ACC112 (cell line): ENCODE results near the gene ZNF236.
"Not testable (repeated sequence)": the region's sequence is repeated elsewhere in the genome, so short reads cannot be mapped to it uniquely, and the experiment has no call there.

Experiments
- H2AFZ ChIP-seq: fragments of 200-600 bp; sonication (generic); one replicate; pipeline ENCODE4 v1.6.0; 2017; ENCODE audit warnings: antibody characterized with exemption, low read length; ENCODE audit not compliant: unreplicated experiment
- H3K27ac ChIP-seq: fragments of 200-600 bp; sonication (generic); 2 replicates; pipeline ENCODE4 v1.5.1; 2014; ENCODE audit warnings: low read depth, mild to moderate bottlenecking, antibody characterized with exemption, low read length, moderate library complexity
- H3K27me3 ChIP-seq: fragments of 200-600 bp; sonication (generic); 2 replicates; pipeline ENCODE4 v1.6.1; 2014; ENCODE audit warnings: mild to moderate bottlenecking, antibody characterized with exemption, low read length, moderate library complexity, mixed read lengths; ENCODE audit not compliant: insufficient read depth
- H3K36me3 ChIP-seq: fragments of 200-600 bp; sonication (generic); 2 replicates; pipeline ENCODE4 v1.6.1; 2016; ENCODE audit warnings: mild to moderate bottlenecking, antibody characterized with exemption, low read length, moderate library complexity, mixed read lengths; ENCODE audit not compliant: insufficient read depth
- H3K4me1 ChIP-seq: fragments of 200-600 bp; sonication (generic); one replicate; pipeline ENCODE4 v1.6.1; 2016; ENCODE audit warnings: low read length, mixed read lengths; ENCODE audit not compliant: insufficient read depth, unreplicated experiment, control insufficient read depth
- H3K4me3 ChIP-seq: fragments of 200-600 bp; sonication (generic); 2 replicates; pipeline ENCODE4 v1.5.1; 2014; ENCODE audit warnings: mild to moderate bottlenecking, low read depth, low read length
- H3K79me2 ChIP-seq: fragments of 200-600 bp; sonication (generic); one replicate; pipeline ENCODE4 v1.6.0; 2016; ENCODE audit warnings: low read length; ENCODE audit not compliant: control insufficient read depth, unreplicated experiment, insufficient read depth

ZNF236 gene

DNA sequence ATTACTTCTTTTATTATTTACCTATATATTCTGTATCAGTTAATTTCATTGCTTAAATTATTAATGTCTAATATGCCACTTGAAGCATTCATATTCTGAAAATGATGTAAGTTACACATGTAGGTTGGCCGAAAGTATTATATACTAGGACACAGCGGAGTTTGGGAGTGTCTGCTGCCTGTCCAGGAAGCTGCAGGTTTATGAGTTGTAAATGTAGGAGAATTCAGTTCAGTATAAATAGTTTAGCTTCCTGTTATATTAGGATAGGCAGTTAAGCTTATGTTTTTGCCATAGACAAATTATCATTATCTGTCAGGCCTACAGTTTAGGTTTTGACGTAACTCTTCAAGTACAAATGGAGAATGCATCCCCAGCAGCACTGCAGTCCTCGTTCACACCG lies 18.9 kb upstream of the ZNF236 start:
- Histone ChIP-seq H3K4me3 (peak overlapping the region; percentile 49), H2AFZ (no peak overlapping the region), H3K27me3 (no peaks in the 10 kb centered on the region), H3K79me2 (no peaks in the 10 kb centered on the region), H3K4me1 (peaks cover 4% of the 10 kb centered on the region), H3K27ac (no peak overlapping the region), H3K36me3 (no peaks in the 10 kb centered on the region)

DNA sequence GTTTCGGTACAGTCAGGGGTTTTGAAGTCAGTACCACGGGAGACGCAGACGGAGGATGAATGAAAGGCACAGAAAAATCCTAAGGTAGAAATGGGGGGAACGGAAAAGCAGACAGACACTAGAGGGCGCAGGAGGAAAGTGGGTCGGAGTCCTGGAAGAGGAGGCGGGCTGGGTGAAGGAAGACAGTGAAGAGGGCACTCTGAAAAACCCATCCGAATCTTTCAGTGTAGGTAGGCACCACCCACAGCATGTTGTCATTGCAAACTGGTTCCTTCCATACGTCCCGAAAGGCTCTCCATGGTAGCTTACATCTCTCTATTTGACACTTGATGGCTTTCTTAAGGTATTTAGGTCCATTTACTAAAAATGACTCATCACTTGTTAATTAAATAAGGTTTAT lies 18.5 kb upstream of the ZNF236 start:
- no peak overlapping the region for H3K27ac ChIP-seq
- no peaks in the 10 kb centered on the region for H3K79me2 ChIP-seq
- H3K27me3 ChIP-seq = no peaks in the 10 kb centered on the region
- H3K4me1 ChIP-seq = peaks cover 4% of the 10 kb centered on the region
- no peak overlapping the region for H2AFZ ChIP-seq
- H3K4me3 ChIP-seq = peak overlapping the region; percentile 49
- H3K36me3 ChIP-seq = no peaks in the 10 kb centered on the region

DNA sequence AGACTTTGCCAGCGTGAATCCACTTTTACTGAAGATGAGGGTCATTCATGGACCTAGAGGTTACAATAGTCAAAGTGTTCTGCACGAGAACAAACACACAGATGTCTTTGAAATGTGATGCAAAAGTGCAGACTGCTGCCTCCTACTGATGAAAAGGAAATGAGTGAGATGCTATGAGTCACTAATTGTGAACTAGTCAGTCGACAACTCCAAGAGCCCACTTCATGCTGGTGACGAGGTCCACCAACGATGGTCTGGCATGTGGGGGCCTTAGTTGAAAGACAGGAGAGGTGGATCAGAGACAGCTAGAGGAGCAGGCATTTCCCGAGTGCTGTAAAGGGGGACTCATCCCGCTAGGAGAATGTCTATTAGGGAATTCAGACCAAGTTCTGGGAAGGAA lies 17.1 kb upstream of the ZNF236 start:
- H2AFZ ChIP-seq = no peak overlapping the region
- no peaks in the 10 kb centered on the region for H3K27me3 ChIP-seq
- H3K27ac ChIP-seq = no peak overlapping the region
- H3K79me2 ChIP-seq = no peaks in the 10 kb centered on the region
- peaks cover 4% of the 10 kb centered on the region for H3K4me1 ChIP-seq
- no peaks in the 10 kb centered on the region for H3K36me3 ChIP-seq
- no peak overlapping the region for H3K4me3 ChIP-seq

DNA sequence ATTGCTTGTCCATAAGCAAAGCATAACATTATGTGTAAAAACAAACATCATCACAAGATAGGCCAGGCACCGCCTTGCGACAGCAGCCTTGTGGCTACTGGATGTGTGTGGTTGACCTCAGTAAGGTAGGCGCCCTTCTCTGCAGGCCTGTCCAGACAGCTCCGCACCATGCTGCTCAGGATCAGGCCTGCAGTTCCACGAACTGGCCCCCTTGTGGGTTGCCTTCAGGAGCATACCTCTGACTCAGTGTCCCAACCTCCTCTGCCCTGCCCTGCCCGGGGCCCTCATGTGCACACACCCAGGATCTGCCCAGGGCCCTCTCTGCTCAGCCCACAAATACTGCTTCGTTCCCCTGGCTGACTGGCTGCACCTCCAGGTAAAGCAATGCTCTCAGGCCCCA lies 16.1 kb upstream of the ZNF236 start:
- H3K4me3 ChIP-seq = no peak overlapping the region
- peaks cover 4% of the 10 kb centered on the region for H3K4me1 ChIP-seq
- no peak overlapping the region for H2AFZ ChIP-seq
- H3K36me3 ChIP-seq = no peaks in the 10 kb centered on the region
- H3K79me2 ChIP-seq = no peaks in the 10 kb centered on the region
- no peak overlapping the region for H3K27ac ChIP-seq
- no peaks in the 10 kb centered on the region for H3K27me3 ChIP-seq

DNA sequence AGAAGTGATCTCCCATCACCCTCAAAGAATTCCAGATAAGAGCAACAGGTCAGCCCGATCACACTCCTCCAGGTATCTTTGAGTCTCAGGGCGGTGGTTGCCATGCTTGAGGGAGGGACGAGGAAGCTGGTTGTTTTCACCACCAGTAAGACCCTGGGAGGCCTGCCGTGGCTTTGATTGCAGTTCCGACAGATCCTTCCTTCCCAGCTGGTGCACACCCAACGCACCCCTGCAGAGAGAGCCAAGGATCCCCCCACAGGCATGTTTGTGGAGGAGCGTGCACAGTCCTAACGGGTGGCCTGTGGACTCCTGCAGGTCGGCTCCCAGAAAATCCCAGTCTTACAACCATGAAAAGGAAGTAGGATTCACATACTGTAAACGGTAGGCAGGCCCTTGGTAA lies 13.8 kb upstream of the ZNF236 start:
- Histone ChIP-seq H3K79me2 (no peaks in the 10 kb centered on the region), H3K27ac (no peak overlapping the region), H3K4me3 (no peak overlapping the region), H3K36me3 (no peaks in the 10 kb centered on the region), H2AFZ (no peak overlapping the region), H3K4me1 (peaks cover under 1% of the 10 kb centered on the region), H3K27me3 (no peaks in the 10 kb centered on the region)

DNA sequence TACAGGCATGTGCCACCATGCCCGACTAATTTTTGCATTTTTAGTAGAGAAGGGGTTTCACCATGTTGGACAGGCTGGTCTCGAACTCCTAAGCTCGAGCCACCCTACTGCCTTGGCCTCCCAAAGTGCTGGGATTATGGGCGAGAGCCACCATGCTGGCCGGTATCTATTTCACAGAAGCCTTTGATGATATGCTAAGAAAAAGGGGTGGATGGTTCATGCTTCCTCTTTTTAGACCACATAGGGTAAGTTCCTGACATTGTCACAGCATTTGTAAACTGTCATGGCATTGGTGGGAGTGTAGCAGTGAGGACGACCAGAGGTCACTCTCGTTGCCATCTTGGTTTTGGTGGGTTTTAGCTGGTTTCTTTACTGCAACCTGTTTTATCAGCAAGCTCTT lies 10.8 kb upstream of the ZNF236 start:
- H3K27ac ChIP-seq, H3K27me3 ChIP-seq, H3K4me1 ChIP-seq, H2AFZ ChIP-seq, H3K79me2 ChIP-seq, H3K4me3 ChIP-seq, H3K36me3 ChIP-seq: not testable (repeated sequence)

DNA sequence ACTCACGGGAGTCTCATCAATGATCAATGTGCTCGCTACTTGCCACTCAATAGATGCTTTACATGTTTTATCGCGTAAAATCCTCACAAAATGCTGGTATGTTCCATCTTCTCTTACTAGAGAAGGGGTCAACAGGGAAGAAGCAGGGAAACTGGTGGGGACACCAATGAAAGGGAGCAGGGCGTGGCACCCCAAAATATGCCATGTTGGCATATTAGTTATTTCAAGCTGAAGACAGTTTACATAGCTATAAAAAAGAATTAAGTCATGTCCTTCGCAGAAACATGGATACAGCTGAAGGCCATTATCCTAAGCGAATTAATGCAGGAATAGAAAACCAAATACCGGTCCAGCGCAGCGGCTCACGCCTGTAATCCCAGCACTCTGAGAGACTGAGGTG lies 8.1 kb upstream of the ZNF236 start:
- no peak overlapping the region for H3K4me3 ChIP-seq
- no peaks in the 10 kb centered on the region for H3K4me1 ChIP-seq
- H3K27me3 ChIP-seq = no peaks in the 10 kb centered on the region

DNA sequence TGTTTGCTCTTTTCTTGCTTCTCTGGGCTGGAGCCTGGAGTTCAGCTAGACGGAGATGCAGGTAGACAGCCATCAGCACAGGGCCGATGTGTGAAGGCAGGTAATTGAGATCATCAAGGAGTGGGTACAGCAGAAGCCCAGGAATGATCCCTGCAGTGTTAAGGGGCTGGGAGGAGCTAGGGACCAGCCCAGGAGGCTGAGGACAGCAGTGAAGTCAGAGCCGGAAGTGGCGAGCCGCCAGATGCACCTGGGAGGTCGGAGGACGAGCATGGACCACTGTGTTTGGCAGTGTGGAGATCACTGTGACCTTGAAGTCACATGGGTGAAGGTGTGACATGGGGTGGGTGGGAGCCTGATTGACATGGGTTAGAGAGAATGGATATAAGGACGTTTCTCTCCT lies 6.2 kb upstream of the ZNF236 start:
- H3K36me3 ChIP-seq = no peaks in the 10 kb centered on the region
- H3K4me3 ChIP-seq = no peak overlapping the region
- no peak overlapping the region for H2AFZ ChIP-seq
- peaks cover 35% of the 10 kb centered on the region for H3K79me2 ChIP-seq
- peaks cover 4% of the 10 kb centered on the region for H3K4me1 ChIP-seq
- no peak overlapping the region for H3K27ac ChIP-seq
- no peaks in the 10 kb centered on the region for H3K27me3 ChIP-seq

More for the DNA sequence above, 8.1 kb upstream of the ZNF236 start:
- Histone ChIP-seq H3K36me3 (no peaks in the 10 kb centered on the region), H2AFZ (no peak overlapping the region), H3K27ac (no peak overlapping the region), H3K79me2 (peaks cover 18% of the 10 kb centered on the region)

DNA sequence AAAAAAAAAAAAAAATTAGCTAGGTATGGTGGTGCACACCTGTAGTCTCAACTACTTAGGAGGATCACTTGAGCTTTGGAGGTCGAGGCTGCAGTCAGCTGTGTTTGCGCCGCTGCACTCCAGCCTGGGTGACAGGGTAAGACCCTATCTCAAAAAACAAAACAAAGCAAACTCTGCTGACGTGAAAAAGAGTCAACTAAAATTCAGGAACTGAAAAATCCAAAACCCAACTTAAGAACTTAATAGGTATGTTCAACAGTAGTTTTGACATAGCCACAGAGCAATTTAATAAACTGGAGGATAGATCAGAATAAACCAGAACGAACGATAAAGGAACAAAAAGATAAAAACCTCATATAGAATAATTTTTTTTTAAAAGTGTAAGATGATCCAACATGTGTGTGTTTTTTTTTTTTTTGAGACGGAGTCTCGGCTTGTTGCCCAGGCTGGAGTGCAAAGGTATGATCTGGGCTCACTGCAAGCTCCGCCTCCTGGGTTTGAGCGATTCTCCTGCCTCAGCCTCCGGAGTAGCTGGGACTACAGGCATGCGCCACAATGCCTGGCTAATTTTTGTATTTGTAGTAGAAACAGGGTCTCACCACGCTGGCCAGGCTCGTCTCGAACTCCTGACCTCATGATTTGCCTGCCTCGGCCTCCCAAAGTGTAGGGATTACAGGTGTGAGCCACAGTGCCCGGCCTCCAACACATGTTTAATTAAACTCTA lies 4.3 kb upstream of the ZNF236 start:
- Histone ChIP-seq H3K79me2 (peaks cover 46% of the 10 kb centered on the region), H3K36me3 (no peaks in the 10 kb centered on the region), H3K27me3 (no peaks in the 10 kb centered on the region), H2AFZ (no peak overlapping the region), H3K4me3 (no peak overlapping the region), H3K4me1 (peaks cover 4% of the 10 kb centered on the region), H3K27ac (no peak overlapping the region)

DNA sequence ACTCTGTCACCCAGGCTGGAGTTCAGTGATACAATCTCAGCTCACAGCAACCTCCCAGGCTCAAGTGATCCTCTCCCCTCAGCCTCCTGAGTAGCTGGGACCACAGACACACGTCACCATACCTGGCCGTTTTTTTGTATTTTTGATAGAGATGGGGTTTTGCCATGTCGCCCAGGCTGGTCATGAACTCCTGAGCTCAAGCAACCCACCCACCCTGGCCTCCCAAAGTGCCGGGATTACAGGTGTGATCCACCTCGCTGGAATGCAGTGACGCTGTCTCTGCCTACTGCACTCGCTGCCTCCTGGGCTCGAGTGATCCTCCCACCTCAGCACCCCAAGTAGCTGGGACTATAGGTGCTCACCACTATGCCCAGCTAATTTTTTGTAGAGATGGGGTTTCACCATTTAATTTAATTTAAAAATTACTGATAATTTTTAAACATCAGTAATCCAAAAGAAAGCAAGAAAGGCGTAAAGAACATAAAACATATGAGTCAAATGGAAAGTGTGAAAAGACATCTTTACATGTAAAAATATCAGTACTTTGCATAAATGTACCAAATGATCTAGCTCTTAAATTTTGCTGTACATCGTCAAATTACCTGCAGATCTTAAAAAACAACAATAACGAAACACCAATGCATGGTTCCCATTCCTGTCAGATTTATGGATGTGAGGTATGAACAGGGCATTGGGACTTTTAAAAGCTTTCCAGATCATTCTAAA lies 2.8 kb upstream of the ZNF236 start:
- Histone ChIP-seq H3K27ac (no peak overlapping the region), H3K27me3 (no peaks in the 10 kb centered on the region), H3K79me2 (peaks cover 61% of the 10 kb centered on the region), H3K4me3 (peak overlapping the region; percentile 7), H3K4me1 (peaks cover 11% of the 10 kb centered on the region), H3K36me3 (no peaks in the 10 kb centered on the region), H2AFZ (no peak overlapping the region)

DNA sequence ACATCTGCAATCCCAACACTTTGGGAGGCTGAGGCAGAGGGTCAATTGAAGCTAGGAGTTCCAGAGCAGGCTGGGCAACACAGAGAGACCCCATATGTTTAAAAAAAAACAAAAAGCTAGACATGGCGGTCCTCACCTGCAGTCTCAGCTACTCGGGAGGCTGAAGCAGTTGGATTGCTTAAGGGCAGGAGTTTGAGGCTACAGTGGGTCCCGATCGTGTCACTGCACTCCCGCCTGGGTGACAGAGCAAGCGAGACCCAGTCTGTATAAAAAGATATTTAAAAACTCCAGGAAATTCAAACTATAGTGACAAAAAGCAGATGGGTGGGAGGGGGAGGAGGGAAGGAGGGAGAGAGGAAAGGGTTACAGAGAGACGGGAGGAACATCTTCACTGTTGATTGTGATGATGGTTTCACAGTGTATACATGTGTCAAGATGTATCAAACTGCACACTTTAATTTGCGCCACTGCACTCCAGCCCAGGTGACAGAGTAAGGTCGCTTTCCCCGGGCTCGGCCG lies 942 bp upstream of the ZNF236 start:
- Histone ChIP-seq H3K4me3 (peak overlapping the region; percentile 96), H3K79me2 (peaks cover 71% of the 10 kb centered on the region), H2AFZ (peak overlapping the region; percentile 85), H3K4me1 (peaks cover 12% of the 10 kb centered on the region), H3K36me3 (no peaks in the 10 kb centered on the region), H3K27me3 (no peaks in the 10 kb centered on the region), H3K27ac (peak overlapping the region; percentile 54)
